Endodermal cell (in vitro differentiated cells): ENCODE measurements around the gene CENPT. TPM values are rescaled to one million over a fixed set of nuclear protein-coding genes. Genes with fewer than 3 reads are reported as not detected.

Experiments used
- DNase-seq: peaks from one replicate; pipeline ENCODE4 v3.0.0-alpha.2; 2017
- H3K27ac ChIP-seq: 2 replicates; pipeline ENCODE4 v1.5.1; 2013; ENCODE audit warnings: mild to moderate bottlenecking, low read depth, low read length, moderate library complexity
- H3K27me3 ChIP-seq: 2 replicates; pipeline ENCODE4 v1.6.1; 2013; ENCODE audit warnings: mild to moderate bottlenecking, low read length, moderate library complexity; ENCODE audit not compliant: insufficient read depth, control insufficient read depth, poor library complexity, severe bottlenecking
- H3K36me3 ChIP-seq: 2 replicates; pipeline ENCODE4 v1.7.0; 2013; ENCODE audit warnings: mild to moderate bottlenecking, low read length, moderate library complexity; ENCODE audit not compliant: control insufficient read depth, insufficient read depth
- H3K4me1 ChIP-seq: one replicate; pipeline ENCODE4 v1.7.0; 2013; ENCODE audit warnings: low read length; ENCODE audit not compliant: control insufficient read depth, insufficient read depth
- H3K4me3 ChIP-seq: 2 replicates; pipeline ENCODE4 v1.5.1; 2013; ENCODE audit warnings: mild to moderate bottlenecking, low read length, moderate library complexity
- H3K9ac ChIP-seq: 2 replicates; pipeline ENCODE4 v1.6.1; 2013; ENCODE audit warnings: mild to moderate bottlenecking, low read length, moderate library complexity; ENCODE audit not compliant: poor library complexity, severe bottlenecking; ENCODE audit errors: extremely low read depth
- H3K9me3 ChIP-seq: 2 replicates; pipeline ENCODE4 v1.6.1; 2013; ENCODE audit warnings: mild to moderate bottlenecking, low read length, moderate library complexity; ENCODE audit not compliant: control insufficient read depth
- H3K27ac Mint-ChIP-seq: 2 replicates; pipeline ENCODE4 v1.8.0; 2020; ENCODE audit warnings: mixed read lengths
- H3K27me3 Mint-ChIP-seq: 2 replicates; pipeline ENCODE4 v1.8.0; 2021; ENCODE audit warnings: mild to moderate bottlenecking, mixed read lengths; ENCODE audit not compliant: insufficient read depth
- H3K36me3 Mint-ChIP-seq: 2 replicates; pipeline ENCODE4 v1.8.0; 2020; ENCODE audit warnings: low read depth, mixed read lengths
- H3K4me1 Mint-ChIP-seq: 2 replicates; pipeline ENCODE4 v1.8.0; 2020; ENCODE audit warnings: mixed read lengths
- H3K4me3 Mint-ChIP-seq: 2 replicates; pipeline ENCODE4 v1.8.0; 2020; ENCODE audit warnings: mild to moderate bottlenecking, moderate library complexity, mixed read lengths
- H3K9me3 Mint-ChIP-seq: 2 replicates; pipeline ENCODE4 v1.8.0; 2020; ENCODE audit warnings: mild to moderate bottlenecking, mixed read lengths
- CTCF ChIP-seq: fragments of 200-600 bp; sonication (generic); conservative IDR thresholded peaks from 2 replicates; pipeline ENCODE4 v1.5.0; 2021; ENCODE audit warnings: antibody characterized with exemption, mild to moderate bottlenecking
- WGBS, 2 experiments: methylation state at CpG; one replicate each; pipeline versions ENCODE4 v1.1.5 to v1.1.7; 2013; ENCODE audit warnings: missing lambda C conversion rate in 2 of 2, mixed read lengths in 1 of 2; ENCODE audit not compliant: insufficient coverage in 1 of 2, insufficient read length in 1 of 2; 5-methylcytosine and 5-hydroxymethylcytosine counted together
- long read RNA-seq, 4 experiments: library from polyadenylated mRNA in 2 of 4; library from RNA in 1 of 4; library from capped mRNA in 1 of 4; stranded (forward) in 3 of 4; unstranded in 1 of 4; transcript quantifications; one replicate each; pipeline ENCODE4 v2.0.0, GENCODE V29; 2020 to 2021; ENCODE audit warnings: inconsistent platforms in 1 of 4
- polyA plus RNA-seq, 2 experiments: library from polyadenylated mRNA; stranded (reverse); fragments of 50-300 nt; gene quantifications; one replicate each; pipeline ENCODE4 v1.2.3, GENCODE V29; 2013
- total RNA-seq, 2 donors: library from RNA; stranded (reverse); fragmentation: NEBNext Ultra II Directional in 1 of 2; extraction: Animal tissue kit (Norgen Biotek cat#: 25700) in 1 of 2; gene quantifications; 2 replicates in 1 of 2; 3 replicates in 1 of 2; pipeline ENCODE4 v1.2.1, GENCODE V29; 2021

The CENPT gene
- total RNA-seq = 10 to 100 TPM; 43.7 to 57.2 TPM
- polyA plus RNA-seq (2013, experiment 1 of 2) = 59.9 TPM
- polyA plus RNA-seq (2013, experiment 2 of 2) = 48.1 TPM
- long read RNA-seq, experiment 1, partial matches to known transcripts = 2 of 4 reads
- long read RNA-seq, experiment 1, other reads (novel, unspliced or antisense) = 2 of 4 reads
- long read RNA-seq, experiment 2, transcript CENPT-233 (10 exons, 2,957 nt) = minor isoform, 5 of 92 reads
- long read RNA-seq, experiment 2, transcript CENPT-218 (12 exons, 2,133 nt) = major isoform, 18 of 92 reads
- long read RNA-seq, experiment 2, partial matches to known transcripts = 32 of 92 reads
- long read RNA-seq, experiment 2, other reads (novel, unspliced or antisense) = 37 of 92 reads
- long read RNA-seq, experiment 3, transcript CENPT-218 (12 exons, 2,133 nt) = major isoform, 35 of 293 reads
- long read RNA-seq, experiment 3, transcript CENPT-233 (10 exons, 2,957 nt) = minor isoform, 12 of 293 reads
- long read RNA-seq, experiment 3, partial matches to known transcripts = 124 of 293 reads
- long read RNA-seq, experiment 3, other reads (novel, unspliced or antisense) = 117 of 293 reads
- long read RNA-seq, experiment 4, transcript CENPT-218 (12 exons, 2,133 nt) = major isoform, 5 of 45 reads
- long read RNA-seq, experiment 4, partial matches to known transcripts = 25 of 45 reads
- long read RNA-seq, experiment 4, other reads (novel, unspliced or antisense) = 13 of 45 reads

- Histone ChIP-seq H3K9ac (peak within 1 kb of the TSS; percentile 95), H3K36me3 (peaks cover 26% of the 10 kb centered on the region), H3K4me1 (peaks cover 22% of the 10 kb centered on the region), H3K4me3 (peak within 1 kb of the TSS; percentile 89), H3K27ac (peak within 1 kb of the TSS; percentile 96), H3K27me3 (no peaks in the 10 kb centered on the region), H3K9me3 (no peaks in the 10 kb centered on the region)
- H3K4me3 Mint-ChIP-seq = peak within 1 kb of the TSS; percentile 89
- WGBS, 2 experiments = 0 to 1% methylated on average over 25 to 61 of the region's 62 CpGs
- peak; percentile 75 for DNase-seq
- peaks cover 43% of the 10 kb centered on the region for H3K4me1 Mint-ChIP-seq
- no peaks in the 10 kb centered on the region for H3K9me3 Mint-ChIP-seq
- TF ChIP-seq CTCF = no peak
- H3K27me3 Mint-ChIP-seq = no peaks in the 10 kb centered on the region
- H3K27ac Mint-ChIP-seq = peak within 1 kb of the TSS; percentile 95
- peaks cover 21% of the 10 kb centered on the region for H3K36me3 Mint-ChIP-seq
These were observed at the start of gene CENPT for GRCh38 chr16:67847064-67847861. Gene CENPT (minus strand): TSS chr16:67847693. CDS start chr16:67833859, 13,834 bp downstream.

- no peak for TF ChIP-seq CTCF
- no peak overlapping the region for H3K4me3 Mint-ChIP-seq
- H3K9me3 Mint-ChIP-seq = no peaks in the 10 kb centered on the region
- no peaks in the 10 kb centered on the region for H3K27me3 ChIP-seq
- H3K36me3 ChIP-seq = no peaks in the 10 kb centered on the region
- no peaks in the 10 kb centered on the region for H3K9me3 ChIP-seq
- H3K4me1 Mint-ChIP-seq = peaks cover 16% of the 10 kb centered on the region
- no peaks in the 10 kb centered on the region for H3K27me3 Mint-ChIP-seq
- no peak overlapping the region for H3K9ac ChIP-seq
- H3K4me1 ChIP-seq = no peaks in the 10 kb centered on the region
- no peak for DNase-seq
- WGBS, 2 experiments = 97 to 100% methylated on average over 3 of the region's 3 CpGs
- H3K4me3 ChIP-seq = no peak overlapping the region
- H3K27ac ChIP-seq = no peak overlapping the region
- no peaks in the 10 kb centered on the region for H3K36me3 Mint-ChIP-seq
- no peak overlapping the region for H3K27ac Mint-ChIP-seq
These were observed 49.7 kb upstream of the CENPT start for GRCh38 chr16:67897231-67897630.

- Histone ChIP-seq H3K27ac (peak overlapping the region; percentile 85), H3K9me3 (no peaks in the 10 kb centered on the region), H3K4me1 (no peaks in the 10 kb centered on the region), H3K4me3 (peak overlapping the region; percentile 91), H3K27me3 (no peaks in the 10 kb centered on the region), H3K9ac (peak overlapping the region; percentile 99), H3K36me3 (no peaks in the 10 kb centered on the region)
- H3K4me3 Mint-ChIP-seq = peak overlapping the region; percentile 96
- H3K9me3 Mint-ChIP-seq = no peaks in the 10 kb centered on the region
- 39 to 41% methylated on average over 14 of the region's 14 CpGs for WGBS, 2 experiments
- TF ChIP-seq CTCF = no peak
- DNase-seq = no peak
- no peaks in the 10 kb centered on the region for H3K27me3 Mint-ChIP-seq
- no peaks in the 10 kb centered on the region for H3K36me3 Mint-ChIP-seq
- H3K4me1 Mint-ChIP-seq = peaks cover 16% of the 10 kb centered on the region
- H3K27ac Mint-ChIP-seq = peak overlapping the region; percentile 99
These were observed 46.4 kb upstream of the CENPT start for GRCh38 chr16:67893743-67894399.
